ENCODE measurements around the gene SUSD4.

Gene SUSD4

GRCh38 chr1:223311826-223312225 lies 52.1 kb downstream of the SUSD4 start:
- TF ChIP-seq, protein P1, sequence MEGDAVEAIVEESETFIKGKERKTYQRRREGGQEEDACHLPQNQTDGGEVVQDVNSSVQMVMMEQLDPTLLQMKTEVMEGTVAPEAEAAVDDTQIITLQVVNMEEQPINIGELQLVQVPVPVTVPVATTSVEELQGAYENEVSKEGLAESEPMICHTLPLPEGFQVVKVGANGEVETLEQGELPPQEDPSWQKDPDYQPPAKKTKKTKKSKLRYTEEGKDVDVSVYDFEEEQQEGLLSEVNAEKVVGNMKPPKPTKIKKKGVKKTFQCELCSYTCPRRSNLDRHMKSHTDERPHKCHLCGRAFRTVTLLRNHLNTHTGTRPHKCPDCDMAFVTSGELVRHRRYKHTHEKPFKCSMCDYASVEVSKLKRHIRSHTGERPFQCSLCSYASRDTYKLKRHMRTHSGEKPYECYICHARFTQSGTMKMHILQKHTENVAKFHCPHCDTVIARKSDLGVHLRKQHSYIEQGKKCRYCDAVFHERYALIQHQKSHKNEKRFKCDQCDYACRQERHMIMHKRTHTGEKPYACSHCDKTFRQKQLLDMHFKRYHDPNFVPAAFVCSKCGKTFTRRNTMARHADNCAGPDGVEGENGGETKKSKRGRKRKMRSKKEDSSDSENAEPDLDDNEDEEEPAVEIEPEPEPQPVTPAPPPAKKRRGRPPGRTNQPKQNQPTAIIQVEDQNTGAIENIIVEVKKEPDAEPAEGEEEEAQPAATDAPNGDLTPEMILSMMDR (IDR thresholded peaks at IDR 0.05; ENCODE audit: control insufficient read depth, insufficient read depth, low read depth, low read length, missing control alignments): no peak
- no peak for DNase-seq (ENCODE audit: low read depth)
- no peak overlapping the region for H3K4me3 ChIP-seq (ENCODE audit: control insufficient read depth, low read depth, low read length)

DNA sequence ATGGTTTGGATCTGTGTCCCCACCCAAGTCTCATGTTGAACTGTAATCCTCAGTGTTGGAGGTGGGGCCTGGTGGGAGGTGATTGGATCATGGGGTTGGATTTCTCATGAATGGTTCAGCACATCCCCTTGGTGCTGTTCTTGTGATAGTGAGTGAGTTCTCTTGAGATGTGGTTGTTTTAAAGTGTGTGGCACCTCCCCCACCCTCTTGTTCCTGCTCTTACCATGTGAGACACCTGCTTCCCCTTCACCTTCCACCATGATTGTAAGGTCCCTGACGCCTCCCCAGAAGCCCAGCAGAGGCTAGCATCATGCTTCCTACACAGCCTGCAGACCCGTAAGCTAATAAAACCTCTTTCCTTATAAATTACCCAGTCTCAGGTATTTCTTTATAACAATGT lies 55.8 kb downstream of the SUSD4 start:
- no peak overlapping the region for H3K4me3 ChIP-seq (ENCODE audit: control insufficient read depth, low read depth, low read length)
- no peak for DNase-seq (ENCODE audit: low read depth)
- TF ChIP-seq, protein P1 (IDR thresholded peaks at IDR 0.05; ENCODE audit: control insufficient read depth, insufficient read depth, low read depth, low read length, missing control alignments): no peak

DNA sequence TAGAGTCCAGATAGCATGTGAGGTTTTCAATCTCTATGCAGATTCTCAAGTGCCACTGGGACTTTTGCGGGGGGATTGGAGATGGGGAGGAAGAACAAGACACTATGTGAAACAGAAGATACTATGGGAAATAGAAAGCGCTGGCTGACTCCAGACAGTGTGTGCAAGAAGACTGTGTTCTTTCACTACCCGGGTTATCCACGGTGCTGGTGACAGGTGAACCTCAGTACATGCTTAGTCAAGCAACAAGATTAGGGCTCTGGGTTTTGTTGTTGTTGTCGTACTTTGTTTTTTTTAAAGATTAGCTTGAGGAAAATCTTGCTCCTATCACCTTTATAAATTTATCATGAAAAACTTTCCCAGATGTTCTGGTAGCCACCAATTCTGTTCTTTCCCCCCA lies 56.4 kb downstream of the SUSD4 start:
- TF ChIP-seq, protein P1 (IDR thresholded peaks at IDR 0.05; ENCODE audit: control insufficient read depth, insufficient read depth, low read depth, low read length, missing control alignments): no peak
- no peak overlapping the region for H3K4me3 ChIP-seq (ENCODE audit: control insufficient read depth, low read depth, low read length)
- DNase-seq (ENCODE audit: low read depth): no peak

DNA sequence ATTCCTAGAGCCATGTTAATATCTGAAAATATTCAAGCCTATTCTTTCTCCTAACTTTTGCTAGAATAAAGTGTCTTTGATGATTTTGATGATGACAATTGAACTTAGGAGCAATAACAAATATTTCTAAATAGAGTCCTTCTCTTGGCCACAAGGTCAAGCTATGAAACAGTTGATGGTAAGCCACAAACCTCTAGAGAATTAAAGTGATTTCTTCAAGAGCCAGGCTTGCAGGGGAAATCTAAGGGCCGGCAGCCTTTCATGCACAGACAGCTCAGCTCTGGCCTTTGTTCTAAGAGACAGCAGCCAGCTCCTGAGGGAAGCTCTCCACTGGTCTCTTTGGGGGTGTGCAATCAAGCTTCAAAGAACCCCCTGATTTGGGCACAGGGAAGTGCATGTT lies 59.0 kb downstream of the SUSD4 start:
- TF ChIP-seq, protein P1 (IDR thresholded peaks at IDR 0.05; ENCODE audit: control insufficient read depth, insufficient read depth, low read depth, low read length, missing control alignments): no peak
- no peak overlapping the region for H3K4me3 ChIP-seq (ENCODE audit: control insufficient read depth, low read depth, low read length)
- no peak for DNase-seq (ENCODE audit: low read depth)

- TF ChIP-seq, protein P1 (IDR thresholded peaks at IDR 0.05; ENCODE audit: control insufficient read depth, insufficient read depth, low read depth, low read length, missing control alignments): no peak
- DNase-seq (ENCODE audit: low read depth): no peak
- H3K4me3 ChIP-seq (ENCODE audit: control insufficient read depth, low read depth, low read length): no peak overlapping the region
Observed at GRCh38 chr1:223301371-223301770, 62.6 kb downstream of the SUSD4 start.

DNA sequence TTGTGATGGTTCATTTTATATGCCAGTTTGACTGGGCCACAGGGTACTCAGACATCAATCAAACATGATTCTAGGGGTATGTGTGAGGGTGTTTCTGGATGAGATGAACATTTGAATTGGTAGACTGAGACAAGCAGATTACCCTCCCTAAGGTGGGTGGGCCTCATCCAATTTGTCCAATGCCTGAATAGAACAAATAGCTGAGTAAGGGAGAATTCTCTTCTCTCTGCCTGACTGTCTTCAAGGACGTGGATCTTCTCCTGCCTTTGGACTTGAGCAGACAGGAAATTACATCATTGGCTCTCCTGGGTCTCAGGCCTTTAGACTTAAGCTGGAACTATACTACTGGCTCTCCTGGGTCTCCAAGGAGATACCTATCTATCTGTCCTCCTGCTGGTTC lies 64.4 kb downstream of the SUSD4 start:
- no peak overlapping the region for H3K4me3 ChIP-seq (ENCODE audit: control insufficient read depth, low read depth, low read length)
- DNase-seq (ENCODE audit: low read depth): no peak
- TF ChIP-seq, protein P1 (IDR thresholded peaks at IDR 0.05; ENCODE audit: control insufficient read depth, insufficient read depth, low read depth, low read length, missing control alignments): no peak

GRCh38 chr1:223298701-223299100 lies 65.3 kb downstream of the SUSD4 start:
- TF ChIP-seq, protein P1 (IDR thresholded peaks at IDR 0.05; ENCODE audit: control insufficient read depth, insufficient read depth, low read depth, low read length, missing control alignments): no peak
- no peak for DNase-seq (ENCODE audit: low read depth)
- no peak overlapping the region for H3K4me3 ChIP-seq (ENCODE audit: control insufficient read depth, low read depth, low read length)
